ENCODE data around the gene PQBP1.
A peak's percentile ranks its signal among the peaks of the same experiment; 100 is the strongest.

The PQBP1 gene

GRCh38 chrX:48918643-48919340 lies 21.1 kb downstream of the PQBP1 start, which contains the start of gene PIM2:
TSS of gene PIM2 (minus strand) at chrX:48919024. CDS start at chrX:48918834, 190 bp downstream.
- Histone ChIP-seq H3K27me3 (ENCODE audit: insufficient read depth, low read length, poor library complexity, severe bottlenecking) (no peaks in the 10 kb centered on the region), H3K36me3 (ENCODE audit: insufficient read depth, low read length) (peaks cover 14% of the 10 kb centered on the region; the same call in 1 of the 2 replicates), H3K9ac (ENCODE audit: low read depth, low read length, poor library complexity, severe bottlenecking) (peak within 1 kb of the TSS; percentile 90), H3K4me2 (ENCODE audit: low read depth, low read length, poor library complexity, severe bottlenecking) (peak within 1 kb of the TSS; percentile 95), H3K9me2 (replicated peaks; ENCODE audit: low read depth, low read length) (no peaks in the 10 kb centered on the region), H3K9me3 (ENCODE audit: insufficient read depth, low read depth, low read length) (no peaks in the 10 kb centered on the region), H4K20me1 (ENCODE audit: insufficient read depth, low read length, poor library complexity, severe bottlenecking) (peaks cover 5% of the 10 kb centered on the region), H2AFZ (ENCODE audit: low read length) (no peak within 1 kb of the TSS), H3K79me2 (ENCODE audit: insufficient read depth, low read length) (peaks cover 11% of the 10 kb centered on the region; the same call in 1 of the 2 replicates), H3K4me3 (ENCODE audit: low read length, poor library complexity, severe bottlenecking) (peak within 1 kb of the TSS; percentile 83), H3F3A (ENCODE audit: low read depth) (no peaks in the 10 kb centered on the region), H3K4me1 (ENCODE audit: insufficient read depth, low read length, poor library complexity, severe bottlenecking) (peaks cover 11% of the 10 kb centered on the region)
- no peak for TF ChIP-seq EZH2phosphoT487 (IDR thresholded peaks at IDR 0.05; ENCODE audit: borderline replicate concordance)
- no peak for TF ChIP-seq CTCF (conservative IDR thresholded peaks at IDR 0.05; ENCODE audit: low read length)

GRCh38 chrX:48919360-48919841 lies 21.7 kb downstream of the PQBP1 start:
- no peaks in the 10 kb centered on the region for H3F3A ChIP-seq (ENCODE audit: low read depth)
- H3K9ac ChIP-seq (ENCODE audit: low read depth, low read length, poor library complexity, severe bottlenecking), result peak overlapping the region; percentile 59
- H3K4me2 ChIP-seq (ENCODE audit: low read depth, low read length, poor library complexity, severe bottlenecking), result peak overlapping the region; percentile 85
- no peaks in the 10 kb centered on the region for H3K27me3 ChIP-seq (ENCODE audit: insufficient read depth, low read length, poor library complexity, severe bottlenecking)
- TF ChIP-seq EZH2phosphoT487 (IDR thresholded peaks at IDR 0.05; ENCODE audit: borderline replicate concordance), result no peak
- TF ChIP-seq CTCF (conservative IDR thresholded peaks at IDR 0.05; ENCODE audit: low read length), result no peak
- H2AFZ ChIP-seq (ENCODE audit: low read length), result no peak overlapping the region
- H3K4me3 ChIP-seq (ENCODE audit: low read length, poor library complexity, severe bottlenecking), result peak overlapping the region; percentile 83
- H3K79me2 ChIP-seq (ENCODE audit: insufficient read depth, low read length), result peaks cover 11% of the 10 kb centered on the region; the same call in 1 of the 2 replicates
- H4K20me1 ChIP-seq (ENCODE audit: insufficient read depth, low read length, poor library complexity, severe bottlenecking), result peaks cover 5% of the 10 kb centered on the region
- H3K9me3 ChIP-seq (ENCODE audit: insufficient read depth, low read depth, low read length), result no peaks in the 10 kb centered on the region
- peaks cover 11% of the 10 kb centered on the region for H3K4me1 ChIP-seq (ENCODE audit: insufficient read depth, low read length, poor library complexity, severe bottlenecking)
- peaks cover 14% of the 10 kb centered on the region; the same call in 1 of the 2 replicates for H3K36me3 ChIP-seq (ENCODE audit: insufficient read depth, low read length)
- H3K9me2 ChIP-seq (replicated peaks; ENCODE audit: low read depth, low read length), result no peaks in the 10 kb centered on the region

- TF ChIP-seq EZH2phosphoT487 (IDR thresholded peaks at IDR 0.05; ENCODE audit: borderline replicate concordance) (no peak), CTCF (conservative IDR thresholded peaks at IDR 0.05; ENCODE audit: low read length) (no peak)
- H3K4me3 ChIP-seq (ENCODE audit: low read length, poor library complexity, severe bottlenecking), result no peak overlapping the region
These were observed 22.4 kb downstream of the PQBP1 start for GRCh38 chrX:48919947-48920717.

More at GRCh38 chrX:48919947-48920717, 22.4 kb downstream of the PQBP1 start:
- Histone ChIP-seq H3K4me2 (ENCODE audit: low read depth, low read length, poor library complexity, severe bottlenecking) (no peak overlapping the region), H3K4me1 (ENCODE audit: insufficient read depth, low read length, poor library complexity, severe bottlenecking) (peaks cover 11% of the 10 kb centered on the region), H3K9me2 (replicated peaks; ENCODE audit: low read depth, low read length) (no peaks in the 10 kb centered on the region), H3F3A (ENCODE audit: low read depth) (no peaks in the 10 kb centered on the region), H3K9me3 (ENCODE audit: insufficient read depth, low read depth, low read length) (no peaks in the 10 kb centered on the region), H3K36me3 (ENCODE audit: insufficient read depth, low read length) (peaks cover 14% of the 10 kb centered on the region; the same call in 1 of the 2 replicates), H3K27me3 (ENCODE audit: insufficient read depth, low read length, poor library complexity, severe bottlenecking) (no peaks in the 10 kb centered on the region), H3K79me2 (ENCODE audit: insufficient read depth, low read length) (peaks cover 11% of the 10 kb centered on the region; the same call in 1 of the 2 replicates), H2AFZ (ENCODE audit: low read length) (no peak overlapping the region), H3K9ac (ENCODE audit: low read depth, low read length, poor library complexity, severe bottlenecking) (no peak overlapping the region), H4K20me1 (ENCODE audit: insufficient read depth, low read length, poor library complexity, severe bottlenecking) (peaks cover 5% of the 10 kb centered on the region)

Data from Loucy (cell line).